Astrocyte (in vitro differentiated cells and primary cell): Measurements from ENCODE around the gene IFNAR1.
"Not testable (repeated sequence)": the region's sequence is repeated elsewhere in the genome, so short reads cannot be mapped to it uniquely, and the experiment has no call there.

Experiments
- EZH2 ChIP-seq: IDR thresholded peaks from 2 replicates; pipeline ENCODE4 v1.6.1; 2012; ENCODE audit warnings: mild to moderate bottlenecking, low read length, inconsistent platforms; ENCODE audit not compliant: insufficient read depth
- TF ChIP-seq, protein P1 (sequence below): IDR thresholded peaks from 2 replicates; pipeline ENCODE4 v1.5.1; 2011; ENCODE audit warnings: low read depth, mild to moderate bottlenecking, inconsistent platforms, low read length, moderate library complexity; ENCODE audit not compliant: insufficient read depth

GRCh38 chr21:33363911-33364609 is 39.3 kb downstream of the IFNAR1 start:
- TF ChIP-seq, protein P1, sequence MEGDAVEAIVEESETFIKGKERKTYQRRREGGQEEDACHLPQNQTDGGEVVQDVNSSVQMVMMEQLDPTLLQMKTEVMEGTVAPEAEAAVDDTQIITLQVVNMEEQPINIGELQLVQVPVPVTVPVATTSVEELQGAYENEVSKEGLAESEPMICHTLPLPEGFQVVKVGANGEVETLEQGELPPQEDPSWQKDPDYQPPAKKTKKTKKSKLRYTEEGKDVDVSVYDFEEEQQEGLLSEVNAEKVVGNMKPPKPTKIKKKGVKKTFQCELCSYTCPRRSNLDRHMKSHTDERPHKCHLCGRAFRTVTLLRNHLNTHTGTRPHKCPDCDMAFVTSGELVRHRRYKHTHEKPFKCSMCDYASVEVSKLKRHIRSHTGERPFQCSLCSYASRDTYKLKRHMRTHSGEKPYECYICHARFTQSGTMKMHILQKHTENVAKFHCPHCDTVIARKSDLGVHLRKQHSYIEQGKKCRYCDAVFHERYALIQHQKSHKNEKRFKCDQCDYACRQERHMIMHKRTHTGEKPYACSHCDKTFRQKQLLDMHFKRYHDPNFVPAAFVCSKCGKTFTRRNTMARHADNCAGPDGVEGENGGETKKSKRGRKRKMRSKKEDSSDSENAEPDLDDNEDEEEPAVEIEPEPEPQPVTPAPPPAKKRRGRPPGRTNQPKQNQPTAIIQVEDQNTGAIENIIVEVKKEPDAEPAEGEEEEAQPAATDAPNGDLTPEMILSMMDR: not testable (repeated sequence)
- not testable (repeated sequence) for TF ChIP-seq EZH2
